ENCODE measurements around the gene RBM22.
"Not testable (repeated sequence)": the region's sequence is repeated elsewhere in the genome, so short reads cannot be mapped to it uniquely, and the experiment has no call there.

RBM22 gene

DNA sequence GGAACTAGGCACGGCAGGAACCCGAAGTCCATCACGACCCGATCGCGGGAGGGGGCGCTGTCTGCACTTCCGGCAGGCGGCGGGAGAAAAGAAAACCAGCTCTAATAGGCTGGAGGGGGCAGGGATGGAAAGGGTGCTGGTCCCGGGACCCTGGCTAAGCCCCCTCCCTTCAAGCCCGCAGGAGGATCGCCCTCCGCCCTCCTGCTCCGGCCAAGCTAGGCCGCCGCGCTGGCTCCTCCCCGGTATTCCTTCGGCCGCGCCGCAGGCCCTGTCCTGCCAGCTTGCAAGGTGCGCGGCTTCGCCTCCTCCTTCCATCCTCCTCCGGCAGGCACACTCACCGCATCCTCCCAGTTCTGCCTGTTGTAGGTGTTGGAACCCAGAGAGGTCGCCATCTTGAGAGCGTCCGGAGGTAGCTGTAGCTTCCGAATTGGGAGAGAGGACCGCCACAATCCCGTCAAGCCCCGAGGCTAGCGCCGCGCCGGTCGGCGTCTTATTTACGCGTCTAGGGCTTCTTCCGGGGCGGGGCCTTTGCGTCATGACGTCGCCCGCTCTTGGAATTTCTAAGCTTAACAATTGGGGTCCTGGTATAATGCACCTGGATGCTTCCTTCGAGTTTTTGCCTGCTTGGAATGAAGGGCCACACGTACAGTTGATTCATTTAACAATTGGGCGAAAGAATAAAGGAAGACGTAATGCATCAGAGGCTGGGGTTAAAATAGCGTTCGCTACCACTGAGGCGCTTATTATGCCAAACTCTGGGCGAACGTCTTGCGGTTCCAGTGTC, at the start of gene RBM22:
Gene RBM22 (minus strand): TSS at position 469 of the 784 bp plus-strand sequence. CDS start 77 bp downstream, at position 392.
- DNase-seq, result peak; percentile 94

DNA sequence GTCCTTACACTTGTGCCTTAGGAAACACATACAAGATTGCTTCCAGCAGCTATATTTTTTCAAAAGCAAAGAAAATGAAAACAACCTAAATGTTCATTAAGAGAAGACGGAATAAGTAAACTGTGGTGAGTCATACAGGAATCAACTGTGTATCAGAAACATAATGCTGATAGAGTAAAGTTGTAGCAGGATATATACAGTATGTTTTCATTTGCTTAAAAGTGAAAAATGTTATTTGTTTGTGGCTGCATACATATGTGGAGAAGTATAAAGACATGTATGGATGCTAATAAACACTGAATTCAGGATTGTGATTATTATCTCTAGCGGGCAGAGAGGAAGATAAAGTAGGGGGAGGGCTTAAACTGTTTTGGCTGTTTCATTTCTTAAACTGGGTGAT, 49.6 kb upstream of the RBM22 start:
- DNase-seq, result no peak

DNA sequence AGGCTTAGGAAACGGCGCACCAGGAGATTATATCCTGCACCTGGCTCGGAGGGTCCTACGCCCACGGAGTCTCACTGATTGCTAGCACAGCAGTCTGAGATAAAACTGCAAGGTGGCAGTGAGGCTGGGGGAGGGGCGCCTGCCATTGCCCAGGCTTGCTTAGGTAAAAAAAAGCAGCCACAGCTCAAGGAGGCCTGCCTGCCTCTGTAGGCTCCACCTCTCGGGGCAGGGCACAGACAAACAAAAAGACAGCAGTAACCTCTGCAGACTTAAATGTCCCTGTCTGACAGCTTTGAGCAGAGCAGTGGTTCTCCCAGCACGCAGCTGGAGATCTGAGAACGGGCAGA, 42.3 kb upstream of the RBM22 start:
- not testable (repeated sequence) for DNase-seq

DNA sequence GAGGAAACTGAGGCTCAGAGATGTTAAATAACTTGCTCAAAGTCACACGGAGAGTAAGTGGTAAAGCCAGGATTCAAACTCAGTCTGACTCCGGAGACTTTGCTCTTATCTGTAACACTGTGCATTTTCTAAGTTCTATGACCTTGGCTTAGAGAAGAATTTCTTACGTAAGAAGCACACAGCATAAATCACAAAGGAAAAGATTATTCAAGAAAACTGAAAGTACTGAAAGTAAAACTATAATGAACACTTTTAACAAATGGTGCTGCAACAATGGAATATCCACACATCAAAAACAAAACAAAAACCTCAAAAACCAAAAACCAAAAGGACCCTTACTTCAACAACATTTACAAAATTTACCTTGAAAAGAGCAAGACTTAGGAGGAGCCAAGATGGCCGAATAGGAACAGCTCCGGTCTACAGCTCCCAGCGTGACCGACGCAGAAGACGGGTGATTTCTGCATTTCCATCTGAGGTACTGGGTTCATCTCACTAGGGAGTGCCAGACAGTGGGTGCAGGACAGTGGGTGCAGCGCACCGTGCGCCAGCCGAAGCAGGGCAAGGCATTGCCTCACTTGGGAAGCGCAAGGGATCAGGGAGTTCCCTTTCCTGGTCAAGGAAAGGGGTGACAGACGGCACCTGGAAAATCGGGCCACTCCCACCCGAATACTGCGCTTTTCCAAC, 41.7 kb upstream of the RBM22 start:
- not testable (repeated sequence) for DNase-seq

DNA sequence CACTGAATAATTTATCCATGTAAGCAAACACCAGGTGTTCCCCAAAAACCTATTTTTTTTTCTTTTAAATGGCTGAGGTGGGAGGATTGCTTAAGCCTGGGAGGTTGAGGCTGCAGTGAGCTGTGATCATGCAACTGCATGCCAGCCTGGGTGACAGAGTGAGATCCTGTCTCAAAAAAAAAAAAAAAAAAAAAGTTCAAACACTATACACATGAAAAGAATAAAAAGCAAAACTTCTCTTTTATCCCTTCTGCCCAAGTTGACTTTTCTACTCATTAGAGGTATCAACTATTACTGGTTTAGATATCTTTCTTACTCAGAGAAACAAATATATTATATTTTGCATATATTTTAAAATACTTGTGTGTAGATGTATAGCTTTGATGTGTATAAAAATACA, 40.1 kb upstream of the RBM22 start:
- no peak for DNase-seq

DNA sequence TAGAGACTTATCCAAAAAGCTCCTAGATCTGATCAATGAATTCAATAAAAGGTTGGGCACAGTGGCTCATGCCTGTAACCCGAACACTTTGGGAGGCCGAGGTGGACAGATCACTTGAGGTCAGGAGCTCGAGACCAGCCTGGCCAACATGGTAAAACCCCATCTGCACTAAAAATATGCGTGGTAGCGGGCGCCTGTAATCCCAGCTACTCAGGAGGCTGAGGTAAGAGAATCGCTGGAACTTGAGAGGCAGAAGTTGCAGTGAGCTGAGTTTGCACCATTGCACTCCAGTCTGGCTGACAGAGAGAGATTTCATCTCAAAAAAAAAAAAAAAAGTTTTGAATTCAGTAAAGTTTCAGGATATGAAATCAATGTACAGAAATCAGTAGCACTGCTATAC, 38.0 kb upstream of the RBM22 start:
- DNase-seq, result no peak

DNA sequence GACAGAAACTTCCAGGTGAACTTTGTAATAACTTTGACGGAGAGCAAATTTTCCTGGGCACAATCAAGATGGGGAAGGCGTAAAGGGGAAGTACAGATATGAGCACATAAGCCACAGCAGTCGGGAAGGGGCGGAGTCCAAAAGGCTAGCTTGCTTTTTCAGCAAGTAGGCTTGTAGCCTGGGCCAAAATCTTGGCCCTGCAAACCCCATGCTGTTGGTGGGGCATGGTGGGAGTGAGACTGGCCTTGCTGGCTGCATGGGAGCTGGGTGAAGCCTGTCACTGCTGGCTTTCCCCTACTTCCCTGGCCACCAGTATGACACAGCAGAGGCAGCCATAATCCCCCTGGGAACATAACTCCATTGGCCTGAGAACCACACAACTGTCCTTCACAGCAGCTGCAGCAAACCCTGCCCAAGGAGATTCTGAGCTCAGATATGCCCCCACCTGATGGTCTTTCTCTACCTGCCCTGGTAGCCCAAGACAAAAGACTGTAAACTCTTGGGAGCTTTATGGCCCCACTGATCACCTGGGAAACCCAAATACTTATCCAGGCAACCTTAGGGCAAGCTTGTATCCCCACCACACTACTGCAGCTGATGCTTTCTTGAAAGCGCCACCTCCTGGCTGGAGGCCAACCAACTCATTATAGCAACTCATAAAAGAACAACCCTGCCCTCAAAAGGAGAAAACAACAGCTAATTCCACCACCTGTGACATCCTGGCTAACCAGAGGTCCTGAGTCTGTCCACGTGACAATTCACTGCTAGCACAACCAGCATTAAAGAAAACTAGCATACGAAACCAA, 33.9 kb upstream of the RBM22 start:
- DNase-seq, result peak; percentile 54

DNA sequence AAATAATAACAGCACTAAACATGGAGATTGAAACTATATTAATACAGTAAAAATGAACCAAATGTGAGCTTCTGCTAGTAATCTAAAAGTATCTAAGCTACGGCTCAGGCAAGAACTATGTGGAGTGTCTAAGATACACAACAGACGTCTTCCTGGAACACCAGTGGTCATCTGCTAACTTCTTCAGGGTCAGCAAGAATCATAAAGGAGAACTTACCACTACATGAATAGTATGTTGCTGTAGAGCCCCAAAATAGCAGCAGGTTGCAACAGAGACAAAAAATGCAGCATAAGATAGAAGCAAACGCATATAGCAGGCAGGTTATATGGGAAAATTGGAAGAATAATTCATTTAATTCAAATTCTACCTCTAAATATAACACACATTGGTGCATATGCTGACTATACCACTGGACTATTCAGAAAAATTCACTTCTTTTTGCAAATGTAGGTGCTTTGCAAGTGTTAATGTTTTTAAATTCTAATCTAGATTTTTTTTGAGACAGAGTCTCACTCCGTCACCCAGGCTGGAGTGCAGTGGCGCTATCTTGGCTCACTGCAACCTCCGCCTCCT, 30.9 kb upstream of the RBM22 start:
- DNase-seq, result no peak

DNA sequence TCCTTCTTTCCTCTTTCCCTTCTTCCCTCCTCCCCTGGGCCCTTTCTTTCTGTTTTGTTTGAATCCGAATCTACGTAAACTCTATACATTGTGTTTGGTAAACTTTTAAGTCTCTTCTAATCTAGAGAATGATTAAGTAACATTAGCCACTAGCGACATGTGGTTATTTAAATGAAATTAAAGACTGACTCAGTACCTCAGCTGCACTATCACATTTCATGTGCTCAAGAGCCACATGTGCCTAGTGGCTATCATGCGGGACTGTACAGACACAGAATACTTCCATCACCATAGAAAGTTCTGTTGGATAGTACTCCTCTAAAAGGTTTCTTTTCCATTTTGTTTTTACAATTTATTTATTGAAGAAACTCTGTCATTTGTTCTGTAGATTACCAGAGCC, 29.0 kb upstream of the RBM22 start:
- no peak for DNase-seq

DNA sequence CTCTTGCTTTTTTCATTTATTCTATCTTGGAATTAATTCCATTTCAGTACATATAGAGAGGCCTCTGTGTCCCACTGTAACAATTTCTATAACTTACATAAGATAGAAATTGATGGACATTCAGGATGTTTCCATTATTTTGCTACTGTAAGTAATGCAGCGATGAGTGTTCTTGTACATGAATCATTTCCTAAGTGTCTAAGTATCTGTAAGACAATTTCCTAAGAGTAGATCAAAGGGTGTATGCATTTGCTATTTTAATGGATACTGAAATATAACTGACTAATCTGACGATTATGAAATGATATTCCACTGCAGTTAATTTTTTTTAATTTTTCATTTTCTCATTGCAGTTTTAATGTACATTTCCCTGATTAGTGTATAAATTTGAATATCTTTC, 23.0 kb upstream of the RBM22 start:
- no peak for DNase-seq

DNA sequence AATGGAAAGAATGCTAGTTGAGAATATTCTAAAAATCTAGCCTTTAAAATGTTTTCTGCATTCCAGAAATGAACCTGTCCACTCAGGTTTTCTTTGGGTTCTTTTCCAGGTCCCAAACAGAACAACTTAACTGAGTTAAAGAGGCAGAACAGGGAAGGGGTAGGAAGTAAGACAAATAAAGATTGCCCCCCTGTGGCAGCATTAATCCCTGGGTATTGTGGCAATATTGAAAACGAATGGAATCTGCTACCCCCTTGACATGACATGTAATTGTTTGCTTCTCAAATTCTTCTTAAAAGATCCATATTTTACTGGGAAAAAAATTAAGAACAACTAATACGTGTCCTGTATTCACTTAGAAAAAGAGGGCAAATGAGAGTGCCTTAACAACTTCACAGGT, 9.3 kb upstream of the RBM22 start:
- no peak for DNase-seq

DNA sequence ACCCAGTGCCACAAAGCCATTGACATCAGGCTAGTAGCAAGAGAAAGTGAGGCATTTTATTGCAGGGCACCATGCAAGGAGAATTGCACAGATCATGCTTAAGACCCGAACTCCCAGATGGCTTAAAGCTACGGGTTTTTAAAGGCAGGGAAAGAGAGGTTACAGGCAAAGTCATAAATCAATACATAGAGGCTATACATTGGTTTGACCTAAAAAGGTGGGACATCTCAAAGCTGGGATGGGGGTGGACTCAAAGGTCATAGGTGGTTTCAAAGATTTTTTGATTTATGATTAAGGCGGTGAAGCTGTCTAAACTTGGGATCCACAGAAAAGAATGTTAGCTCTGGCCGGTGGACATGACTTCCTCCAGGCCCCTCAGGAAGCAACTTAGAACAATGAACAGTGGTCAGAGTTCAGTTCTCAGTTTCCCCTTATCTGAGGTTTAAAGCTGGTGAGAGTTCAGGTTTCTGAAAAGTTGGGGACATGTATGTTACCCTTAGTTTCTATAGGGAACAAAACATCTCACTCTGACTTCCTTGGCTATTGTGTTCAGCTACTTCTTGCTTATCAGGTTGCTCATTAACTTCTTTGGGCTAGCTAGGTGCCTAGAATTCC, 6.0 kb upstream of the RBM22 start:
- DNase-seq, result no peak

DNA sequence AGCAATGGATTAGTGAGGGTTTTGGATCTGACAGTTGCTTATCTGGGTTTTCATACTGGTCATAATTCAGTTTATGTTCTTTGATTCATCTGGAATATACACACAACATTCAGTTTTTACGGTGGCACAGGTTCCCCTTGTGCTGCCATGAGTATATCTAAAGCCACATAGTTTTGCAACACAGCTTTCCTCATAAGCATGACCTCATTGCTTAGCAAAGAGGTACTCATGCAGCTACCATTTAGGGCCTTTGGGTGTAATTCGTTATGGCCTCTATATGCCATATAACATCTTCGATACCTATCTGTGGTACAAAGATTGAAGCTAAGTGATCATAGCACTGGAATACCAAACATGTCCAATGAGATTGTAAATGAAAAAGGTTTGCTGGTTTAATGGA, 2.9 kb upstream of the RBM22 start:
- DNase-seq, result no peak

DNA sequence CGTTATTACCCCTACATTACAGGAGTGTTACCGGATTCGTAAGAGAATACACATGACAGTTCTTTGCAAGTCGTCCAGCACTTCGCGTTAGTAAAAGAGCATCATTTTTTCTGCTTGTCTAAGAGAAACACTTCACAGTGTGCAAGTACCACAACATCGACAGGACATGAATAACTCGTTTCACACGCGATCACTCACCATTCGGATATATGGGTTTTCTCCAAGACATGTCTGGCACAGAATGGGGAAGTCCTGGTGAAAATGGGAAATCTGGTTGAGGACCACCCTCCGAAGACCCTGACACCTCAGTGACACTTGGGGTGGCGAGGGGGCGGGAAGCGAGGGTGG, 642 bp downstream of the RBM22 start:
- DNase-seq, result no peak

DNA sequence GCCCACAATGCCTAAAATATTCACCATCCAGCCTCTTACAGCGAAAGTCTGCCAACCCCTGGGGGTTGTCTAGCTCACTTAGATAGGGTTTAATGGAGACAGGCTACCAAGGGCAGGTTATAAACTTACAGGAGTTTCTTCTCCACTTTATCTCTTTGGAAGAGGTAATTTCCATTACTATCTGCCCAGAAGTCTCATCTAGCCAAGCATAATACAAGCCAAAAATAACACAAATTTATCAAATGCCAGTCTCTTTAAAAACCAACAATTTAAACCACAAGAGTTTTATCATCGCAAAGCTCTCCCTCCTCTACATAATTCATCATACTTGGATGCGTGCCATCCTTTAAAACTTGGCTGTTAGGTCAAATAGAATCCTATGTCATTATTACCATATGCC, 6.2 kb downstream of the RBM22 start:
- DNase-seq, result no peak

DNA sequence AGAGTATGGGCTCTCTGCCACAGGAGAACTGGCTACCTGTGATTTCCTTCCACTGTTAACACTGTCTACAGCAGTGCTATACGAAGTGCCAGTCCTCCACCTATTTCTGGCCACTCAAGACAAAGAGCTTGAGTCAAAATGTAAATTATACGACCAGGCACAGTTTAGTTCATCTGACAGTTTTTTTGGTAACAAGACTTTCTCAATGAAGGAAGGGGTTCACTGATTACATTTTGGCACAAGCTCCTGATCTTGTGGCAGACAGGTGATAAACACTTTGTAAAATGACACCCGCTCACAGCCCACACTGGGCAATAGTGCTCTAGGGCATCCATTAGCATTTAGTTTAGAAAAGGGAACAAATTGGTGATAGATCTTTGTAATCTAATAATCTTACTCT, 8.6 kb downstream of the RBM22 start:
- DNase-seq, result no peak

DNA sequence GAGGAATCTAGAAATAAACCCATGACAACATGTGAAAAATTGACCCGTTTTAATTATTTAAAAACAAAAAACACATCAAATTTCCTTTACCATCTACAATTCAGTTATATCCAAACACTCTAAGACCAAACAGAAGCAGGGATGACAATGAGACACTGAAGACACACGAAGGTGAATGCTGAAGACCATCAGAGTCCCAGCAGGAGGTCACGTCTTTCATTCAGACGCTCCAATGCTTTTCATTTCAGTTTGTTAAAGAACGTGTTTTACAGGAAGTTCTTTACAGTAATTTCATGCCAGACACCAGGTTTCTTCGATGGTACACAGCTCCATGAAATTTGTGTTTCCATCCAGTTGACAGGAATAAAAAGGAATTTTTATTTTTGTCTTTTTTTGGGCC, 10.1 kb downstream of the RBM22 start:
- no peak for DNase-seq

DNA sequence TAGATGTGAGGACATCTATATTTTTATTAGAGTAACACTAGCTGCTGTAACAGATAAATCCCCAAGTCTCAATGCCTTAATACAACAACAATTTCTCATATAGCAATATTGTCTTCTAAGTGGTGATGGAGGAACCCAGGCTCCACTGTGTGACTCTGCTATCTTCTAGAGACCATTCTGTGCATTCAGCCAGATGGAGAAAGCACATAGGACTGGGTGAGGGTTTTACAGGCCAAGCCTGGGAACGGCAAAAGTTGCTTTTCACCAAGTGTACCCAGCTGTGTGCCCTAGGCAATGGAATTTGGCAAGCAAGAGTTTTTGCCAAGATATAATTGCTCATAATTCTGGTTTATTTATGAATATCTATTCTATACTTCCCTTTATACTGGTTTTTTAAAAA, 11.7 kb downstream of the RBM22 start:
- DNase-seq, result no peak

DNA sequence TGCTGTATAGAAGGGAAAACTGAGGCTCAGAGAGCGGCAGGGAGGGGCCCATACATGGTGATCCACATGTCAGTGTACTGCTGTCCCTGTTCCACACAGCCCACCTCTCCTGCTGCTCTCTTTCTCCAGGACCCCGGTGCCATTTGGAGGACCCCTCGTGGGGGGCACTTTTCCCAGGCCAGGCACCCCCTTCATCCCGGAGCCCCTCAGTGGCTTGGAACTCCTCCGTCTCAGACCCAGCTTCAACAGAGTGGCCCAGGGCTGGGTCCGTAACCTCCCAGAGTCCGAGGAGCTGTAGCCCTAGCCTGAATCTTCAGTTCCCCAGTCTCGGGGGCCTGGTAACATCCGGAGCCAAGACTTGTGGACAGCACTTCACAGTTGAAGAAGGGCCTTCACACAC, 24.3 kb downstream of the RBM22 start:
- no peak for DNase-seq

DNA sequence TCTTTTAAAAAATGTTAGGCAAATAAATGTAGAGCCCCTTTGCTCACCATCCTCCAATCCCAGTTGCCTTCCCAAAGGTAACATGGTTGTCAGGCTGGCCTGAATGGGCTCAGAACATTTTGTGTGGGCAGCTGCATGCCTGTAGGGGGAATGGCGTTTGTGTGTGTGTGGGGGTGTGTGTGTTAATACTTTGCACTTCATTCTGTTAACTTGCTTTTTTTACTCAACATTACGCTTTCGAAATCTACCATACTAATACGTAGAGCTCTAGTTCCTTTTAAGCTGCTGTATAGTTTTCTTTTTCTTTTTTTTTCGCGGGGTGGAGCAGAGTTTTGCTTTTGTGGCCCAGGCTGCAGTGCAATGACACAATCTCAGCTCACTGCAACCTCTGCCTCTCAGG, 25.8 kb downstream of the RBM22 start:
- DNase-seq, result no peak

DNA sequence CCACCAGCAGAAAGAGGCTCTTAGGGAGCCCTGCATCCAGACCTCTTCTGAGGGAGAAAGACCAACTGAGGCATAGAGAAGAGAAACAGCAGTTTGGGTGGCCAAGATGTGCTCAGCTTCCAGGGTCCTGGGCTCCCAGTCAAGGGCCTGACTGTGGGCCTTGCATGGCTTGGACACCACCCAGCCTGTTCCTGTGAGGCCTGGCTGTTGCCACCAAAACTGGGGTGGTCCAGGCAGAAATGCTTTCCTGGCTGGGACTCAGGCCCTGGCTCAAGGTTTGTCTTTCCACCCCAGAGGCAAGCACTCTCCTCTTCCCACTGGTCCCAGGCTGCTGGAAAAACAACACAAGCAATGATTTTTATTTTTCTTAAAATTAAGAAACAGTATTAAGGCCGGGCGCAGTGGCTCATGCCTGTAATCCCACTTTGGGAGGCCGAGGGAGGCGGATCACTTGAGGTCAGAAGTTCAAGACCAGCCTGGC, 26.5 kb downstream of the RBM22 start:
- no peak for DNase-seq

DNA sequence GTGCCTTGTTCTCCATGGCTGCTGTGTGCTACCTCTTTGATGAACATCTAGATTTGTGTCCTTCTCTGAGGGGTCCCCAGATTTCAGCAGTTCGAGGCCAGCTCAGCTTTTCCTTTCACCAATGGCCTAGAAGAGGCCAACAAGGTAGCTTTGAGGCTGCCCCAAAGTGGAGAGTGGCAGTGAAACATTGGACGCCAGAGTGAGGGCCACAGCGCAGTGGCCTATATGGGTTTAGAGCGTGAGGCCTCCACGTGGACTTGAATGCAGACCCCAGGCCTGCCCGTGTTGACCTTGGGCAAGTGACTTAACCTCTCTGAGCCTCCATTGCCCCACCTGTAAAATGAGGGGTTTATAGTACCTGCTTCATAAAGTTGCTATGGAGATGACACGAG, 28.0 kb downstream of the RBM22 start:
- no peak for DNase-seq

DNA sequence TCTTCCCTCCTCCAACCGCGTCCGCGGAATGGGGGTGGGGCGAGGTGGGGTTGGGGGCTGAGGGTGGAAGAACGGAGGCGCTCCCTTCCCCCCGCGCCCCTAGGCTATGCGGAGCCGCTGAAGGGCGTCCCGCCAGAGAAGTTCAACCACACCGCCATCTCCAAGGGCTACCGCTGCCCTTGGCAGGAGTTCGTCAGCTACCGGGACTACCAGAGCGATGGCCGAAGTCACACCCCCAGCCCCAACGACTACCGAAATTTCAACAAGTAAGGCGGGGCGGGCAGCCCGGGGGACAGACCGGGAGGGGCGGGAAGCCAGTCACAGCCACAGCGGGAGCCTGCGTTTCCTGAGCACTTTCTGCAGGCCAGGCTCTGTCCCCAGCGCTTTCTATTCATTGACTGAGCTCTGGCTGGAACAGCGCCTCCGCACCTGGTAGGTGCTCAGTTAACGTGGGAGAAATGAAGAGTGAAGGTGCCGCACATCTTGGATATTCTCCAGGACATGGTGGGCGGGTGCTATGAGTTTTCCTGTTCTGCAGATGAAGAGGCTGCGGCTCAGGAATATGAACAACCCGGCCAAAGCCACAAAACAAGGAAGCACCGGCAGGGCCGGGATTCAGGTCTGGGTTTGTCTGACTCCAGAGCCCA, 28.5 kb downstream of the RBM22 start:
- DNase-seq, result peak; percentile 35

Measured in activated CD4-positive, alpha-beta T cell treated with anti-CD3 and anti-CD28 coated beads for 48 hours (primary cell).